ENCODE data around the gene ATP1B1. TPM values are rescaled to one million over a fixed set of nuclear protein-coding genes. Genes with fewer than 3 reads are reported as not detected.

Gene ATP1B1
- total RNA-seq, 1 donor from 2014 or later, result 6.0 TPM

DNA sequence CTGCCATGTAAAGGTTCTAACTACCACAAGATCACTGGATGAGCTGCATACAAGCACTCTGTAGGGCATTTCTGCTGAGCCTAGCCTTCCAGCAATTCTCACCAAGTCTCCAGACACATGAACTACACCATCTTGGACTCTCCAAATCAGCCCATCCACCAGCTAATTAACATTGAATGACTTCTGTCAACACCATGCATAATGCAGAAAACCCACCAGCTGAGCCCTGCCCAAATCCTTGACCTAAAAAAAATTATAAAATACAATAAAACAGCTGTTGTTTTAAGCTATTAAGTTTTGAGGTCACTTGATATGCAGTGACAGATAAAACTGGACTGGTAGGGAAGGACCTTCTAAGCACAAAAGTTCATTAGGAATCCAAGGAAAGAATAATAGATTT, 44.3 kb upstream of the ATP1B1 start:
- Mint-ChIP-seq H3K36me3 (ENCODE audit: low read depth, unreplicated experiment) (no peaks in the 10 kb centered on the region), H3K9me3 (ENCODE audit: unreplicated experiment) (no peaks in the 10 kb centered on the region), H3K4me1 (ENCODE audit: unreplicated experiment) (no peaks in the 10 kb centered on the region), H3K27ac (ENCODE audit: unreplicated experiment) (no peak overlapping the region), H3K4me3 (ENCODE audit: unreplicated experiment) (no peak overlapping the region), H3K27me3 (ENCODE audit: unreplicated experiment) (no peaks in the 10 kb centered on the region)
- no peak for DNase-seq (ENCODE audit: low spot score)
- TF ChIP-seq, protein P1, sequence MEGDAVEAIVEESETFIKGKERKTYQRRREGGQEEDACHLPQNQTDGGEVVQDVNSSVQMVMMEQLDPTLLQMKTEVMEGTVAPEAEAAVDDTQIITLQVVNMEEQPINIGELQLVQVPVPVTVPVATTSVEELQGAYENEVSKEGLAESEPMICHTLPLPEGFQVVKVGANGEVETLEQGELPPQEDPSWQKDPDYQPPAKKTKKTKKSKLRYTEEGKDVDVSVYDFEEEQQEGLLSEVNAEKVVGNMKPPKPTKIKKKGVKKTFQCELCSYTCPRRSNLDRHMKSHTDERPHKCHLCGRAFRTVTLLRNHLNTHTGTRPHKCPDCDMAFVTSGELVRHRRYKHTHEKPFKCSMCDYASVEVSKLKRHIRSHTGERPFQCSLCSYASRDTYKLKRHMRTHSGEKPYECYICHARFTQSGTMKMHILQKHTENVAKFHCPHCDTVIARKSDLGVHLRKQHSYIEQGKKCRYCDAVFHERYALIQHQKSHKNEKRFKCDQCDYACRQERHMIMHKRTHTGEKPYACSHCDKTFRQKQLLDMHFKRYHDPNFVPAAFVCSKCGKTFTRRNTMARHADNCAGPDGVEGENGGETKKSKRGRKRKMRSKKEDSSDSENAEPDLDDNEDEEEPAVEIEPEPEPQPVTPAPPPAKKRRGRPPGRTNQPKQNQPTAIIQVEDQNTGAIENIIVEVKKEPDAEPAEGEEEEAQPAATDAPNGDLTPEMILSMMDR (IDR thresholded peaks at IDR 0.05; ENCODE audit: unreplicated experiment), result no peak

DNA sequence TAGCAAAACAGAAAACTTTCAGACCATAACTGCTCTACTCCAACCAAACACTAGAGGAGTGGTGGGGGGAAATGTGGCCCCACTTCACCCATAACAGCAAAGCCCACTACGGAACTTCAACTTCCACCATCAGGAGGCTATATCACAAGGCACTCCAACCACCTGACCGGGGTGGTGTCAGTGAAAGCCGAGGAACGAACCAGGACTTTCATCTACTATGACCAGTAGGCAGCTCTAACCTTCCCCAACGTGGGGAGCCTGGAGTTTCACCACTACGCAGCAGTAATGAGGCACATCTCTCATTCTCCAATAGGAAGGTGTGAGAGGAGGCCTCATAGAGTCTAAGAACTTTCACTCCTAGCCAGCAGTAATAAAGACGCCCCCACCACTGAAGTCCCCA, 42.4 kb upstream of the ATP1B1 start:
- no peaks in the 10 kb centered on the region for H3K36me3 Mint-ChIP-seq (ENCODE audit: low read depth, unreplicated experiment)
- DNase-seq (ENCODE audit: low spot score), result no peak
- no peaks in the 10 kb centered on the region for H3K27me3 Mint-ChIP-seq (ENCODE audit: unreplicated experiment)
- H3K4me1 Mint-ChIP-seq (ENCODE audit: unreplicated experiment), result no peaks in the 10 kb centered on the region
- TF ChIP-seq, protein P1 (IDR thresholded peaks at IDR 0.05; ENCODE audit: unreplicated experiment), result no peak
- no peak overlapping the region for H3K27ac Mint-ChIP-seq (ENCODE audit: unreplicated experiment)
- H3K4me3 Mint-ChIP-seq (ENCODE audit: unreplicated experiment), result no peak overlapping the region
- H3K9me3 Mint-ChIP-seq (ENCODE audit: unreplicated experiment), result no peaks in the 10 kb centered on the region

DNA sequence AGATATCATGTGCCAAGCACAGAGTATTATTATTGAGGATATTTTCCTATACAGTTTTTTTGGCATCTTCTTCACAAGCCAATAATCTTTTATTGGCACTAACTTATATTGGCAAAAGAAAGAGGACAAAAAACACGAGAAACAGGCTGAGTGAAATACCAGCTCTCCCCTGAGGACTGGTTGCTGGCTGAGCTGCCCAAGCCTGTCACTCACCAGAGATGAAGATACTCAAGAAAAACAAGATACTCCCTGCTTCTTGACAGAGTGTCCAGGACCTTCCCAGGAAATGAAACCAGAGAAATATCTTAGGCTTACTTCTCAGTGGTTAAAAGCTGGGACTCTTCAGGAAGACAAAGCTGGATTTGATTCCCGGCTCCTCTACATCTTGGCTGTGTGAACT, 35.9 kb upstream of the ATP1B1 start:
- no peak for DNase-seq (ENCODE audit: low spot score)
- Mint-ChIP-seq H3K27me3 (ENCODE audit: unreplicated experiment) (no peaks in the 10 kb centered on the region), H3K4me1 (ENCODE audit: unreplicated experiment) (no peaks in the 10 kb centered on the region), H3K27ac (ENCODE audit: unreplicated experiment) (no peak overlapping the region), H3K9me3 (ENCODE audit: unreplicated experiment) (no peaks in the 10 kb centered on the region), H3K4me3 (ENCODE audit: unreplicated experiment) (no peak overlapping the region), H3K36me3 (ENCODE audit: low read depth, unreplicated experiment) (no peaks in the 10 kb centered on the region)
- TF ChIP-seq, protein P1 (IDR thresholded peaks at IDR 0.05; ENCODE audit: unreplicated experiment), result no peak

DNA sequence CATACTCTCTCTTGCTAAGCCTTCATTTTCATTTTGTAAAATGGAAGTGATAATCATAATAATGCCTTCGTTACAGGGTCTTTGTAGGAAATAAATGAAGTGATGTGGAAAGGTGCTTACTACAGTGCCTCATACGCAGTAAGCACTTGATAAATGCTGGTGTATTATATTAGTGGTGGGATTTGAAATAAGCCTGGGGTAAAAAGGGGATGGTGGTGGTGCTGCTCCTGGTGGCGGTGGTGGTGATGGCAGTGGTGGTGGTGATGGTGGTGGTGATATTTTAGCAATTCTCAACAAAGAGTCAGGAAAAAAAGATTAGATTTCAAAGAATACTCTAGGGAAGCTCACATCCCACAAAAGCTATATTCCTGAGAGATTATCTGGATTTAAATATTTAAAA, 35.5 kb upstream of the ATP1B1 start:
- Mint-ChIP-seq H3K4me1 (ENCODE audit: unreplicated experiment) (no peaks in the 10 kb centered on the region), H3K4me3 (ENCODE audit: unreplicated experiment) (no peak overlapping the region), H3K9me3 (ENCODE audit: unreplicated experiment) (no peaks in the 10 kb centered on the region), H3K36me3 (ENCODE audit: low read depth, unreplicated experiment) (no peaks in the 10 kb centered on the region), H3K27me3 (ENCODE audit: unreplicated experiment) (no peaks in the 10 kb centered on the region), H3K27ac (ENCODE audit: unreplicated experiment) (no peak overlapping the region)
- no peak for DNase-seq (ENCODE audit: low spot score)
- TF ChIP-seq, protein P1 (IDR thresholded peaks at IDR 0.05; ENCODE audit: unreplicated experiment), result no peak

DNA sequence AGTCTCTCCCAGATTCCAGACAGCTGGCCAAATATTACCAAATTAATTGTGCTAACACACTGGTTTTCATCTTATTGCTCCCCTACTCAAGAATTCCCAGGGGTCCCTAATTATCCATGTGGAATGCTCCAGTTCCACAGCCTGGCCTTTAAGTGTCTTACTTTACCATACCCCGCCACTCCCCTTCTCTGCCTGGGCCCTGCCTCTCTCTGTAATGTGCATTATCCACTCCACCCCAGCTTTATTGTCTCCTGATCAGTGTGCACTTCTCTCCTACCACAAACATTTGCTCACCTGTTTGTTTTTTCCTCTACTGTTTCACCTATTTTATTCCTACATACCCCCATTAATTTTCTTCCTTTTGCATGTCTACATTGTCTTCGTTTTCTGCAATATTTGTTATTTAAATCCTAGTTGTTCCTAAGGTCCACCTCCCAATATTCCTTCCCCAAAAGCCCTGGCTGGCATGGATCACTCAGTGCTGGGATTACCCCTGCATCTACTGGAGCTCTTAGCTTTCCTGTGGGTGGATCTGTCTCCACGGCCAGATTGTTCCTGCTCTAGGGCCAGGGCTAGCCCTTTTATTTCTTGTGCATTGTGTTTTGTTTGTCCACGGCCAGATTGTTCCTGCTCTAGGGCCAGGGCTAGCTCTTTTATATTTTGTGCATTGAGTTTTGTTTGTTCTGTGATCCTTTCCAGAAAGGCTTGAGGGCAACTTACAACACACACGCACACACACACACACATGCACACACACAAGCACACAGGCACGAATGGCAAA, 33.4 kb upstream of the ATP1B1 start:
- Mint-ChIP-seq H3K4me1 (ENCODE audit: unreplicated experiment) (no peaks in the 10 kb centered on the region), H3K36me3 (ENCODE audit: low read depth, unreplicated experiment) (no peaks in the 10 kb centered on the region), H3K9me3 (ENCODE audit: unreplicated experiment) (no peaks in the 10 kb centered on the region), H3K27ac (ENCODE audit: unreplicated experiment) (no peak overlapping the region), H3K4me3 (ENCODE audit: unreplicated experiment) (no peak overlapping the region), H3K27me3 (ENCODE audit: unreplicated experiment) (no peaks in the 10 kb centered on the region)
- DNase-seq (ENCODE audit: low spot score), result no peak
- TF ChIP-seq, protein P1 (IDR thresholded peaks at IDR 0.05; ENCODE audit: unreplicated experiment), result no peak

Data from endothelial cell (in vitro differentiated cells).